Neuron (in vitro differentiated cells): ENCODE measurements around the gene UIMC1.
"Not testable (repeated sequence)": the region's sequence is repeated elsewhere in the genome, so short reads cannot be mapped to it uniquely, and the experiment has no call there.

Source experiments
- H2AFZ ChIP-seq: one replicate; pipeline ENCODE4 v1.6.1; 2013; ENCODE audit warnings: low read depth, mild to moderate bottlenecking, inconsistent platforms, low read length, moderate library complexity
- H3K27me3 ChIP-seq: one replicate; pipeline ENCODE4 v1.6.1; 2013; ENCODE audit warnings: low read length; ENCODE audit not compliant: insufficient read depth
- H3K36me3 ChIP-seq: one replicate; pipeline ENCODE4 v1.6.1; 2013; ENCODE audit warnings: low read length; ENCODE audit not compliant: insufficient read depth
- H3K4me1 ChIP-seq: one replicate; pipeline ENCODE4 v1.6.1; 2013; ENCODE audit warnings: low read length; ENCODE audit not compliant: insufficient read depth
- H3K4me3 ChIP-seq: 2 replicates; pipeline ENCODE4 v1.5.1; 2013; ENCODE audit warnings: mild to moderate bottlenecking, low read length, moderate library complexity
- H3K9me3 ChIP-seq: one replicate; pipeline ENCODE4 v1.6.1; 2013; ENCODE audit warnings: low read length

Gene UIMC1

GRCh38 chr5:176999526-176999925, 7.1 kb downstream of the UIMC1 start:
- H3K27me3 ChIP-seq, H3K9me3 ChIP-seq, H3K36me3 ChIP-seq, H3K4me1 ChIP-seq, H2AFZ ChIP-seq, H3K4me3 ChIP-seq: not testable (repeated sequence)

GRCh38 chr5:176998828-176999227, 7.8 kb downstream of the UIMC1 start:
- no peaks in the 10 kb centered on the region for H3K36me3 ChIP-seq
- no peak overlapping the region for H3K4me3 ChIP-seq
- H3K27me3 ChIP-seq: no peaks in the 10 kb centered on the region
- H3K4me1 ChIP-seq: no peaks in the 10 kb centered on the region
- peaks cover 4% of the 10 kb centered on the region for H3K9me3 ChIP-seq
- no peak overlapping the region for H2AFZ ChIP-seq

GRCh38 chr5:176996780-176997179, 9.8 kb downstream of the UIMC1 start:
- no peak overlapping the region for H2AFZ ChIP-seq
- no peaks in the 10 kb centered on the region for H3K27me3 ChIP-seq
- no peak overlapping the region for H3K4me3 ChIP-seq
- peaks cover 6% of the 10 kb centered on the region for H3K9me3 ChIP-seq
- no peaks in the 10 kb centered on the region for H3K36me3 ChIP-seq
- no peaks in the 10 kb centered on the region for H3K4me1 ChIP-seq

- Histone ChIP-seq H2AFZ (no peak overlapping the region), H3K4me1 (no peaks in the 10 kb centered on the region), H3K9me3 (peaks cover 6% of the 10 kb centered on the region), H3K4me3 (no peak overlapping the region), H3K36me3 (no peaks in the 10 kb centered on the region), H3K27me3 (no peaks in the 10 kb centered on the region)
Observed at GRCh38 chr5:176995896-176996767, 10.4 kb downstream of the UIMC1 start.

GRCh38 chr5:176995122-176995490, 11.5 kb downstream of the UIMC1 start:
- Histone ChIP-seq H3K4me3 (no peak overlapping the region), H2AFZ (no peak overlapping the region), H3K36me3 (no peaks in the 10 kb centered on the region), H3K9me3 (peaks cover 5% of the 10 kb centered on the region), H3K27me3 (no peaks in the 10 kb centered on the region), H3K4me1 (no peaks in the 10 kb centered on the region)

GRCh38 chr5:176994460-176995121, 12.0 kb downstream of the UIMC1 start:
- Histone ChIP-seq H2AFZ (no peak overlapping the region), H3K4me1 (no peaks in the 10 kb centered on the region), H3K4me3 (no peak overlapping the region), H3K36me3 (no peaks in the 10 kb centered on the region), H3K9me3 (peaks cover 4% of the 10 kb centered on the region), H3K27me3 (no peaks in the 10 kb centered on the region)

GRCh38 chr5:176993081-176993480, 13.5 kb downstream of the UIMC1 start:
- H3K4me1 ChIP-seq, H3K27me3 ChIP-seq, H2AFZ ChIP-seq, H3K4me3 ChIP-seq, H3K36me3 ChIP-seq, H3K9me3 ChIP-seq: not testable (repeated sequence)

GRCh38 chr5:176987583-176987982, 19.0 kb downstream of the UIMC1 start:
- Histone ChIP-seq H2AFZ (no peak overlapping the region), H3K27me3 (no peaks in the 10 kb centered on the region)

GRCh38 chr5:176986280-176986679, 20.3 kb downstream of the UIMC1 start:
- Histone ChIP-seq H3K4me3 (no peak overlapping the region), H3K9me3 (peaks cover 11% of the 10 kb centered on the region)

More at GRCh38 chr5:176987583-176987982, 19.0 kb downstream of the UIMC1 start:
- Histone ChIP-seq H3K4me1 (no peaks in the 10 kb centered on the region), H3K9me3 (peaks cover 10% of the 10 kb centered on the region), H3K4me3 (no peak overlapping the region), H3K36me3 (peaks cover 3% of the 10 kb centered on the region)

GRCh38 chr5:176985516-176985915, 21.1 kb downstream of the UIMC1 start:
- Histone ChIP-seq H2AFZ (no peak overlapping the region), H3K36me3 (peaks cover 22% of the 10 kb centered on the region), H3K4me3 (no peak overlapping the region), H3K27me3 (no peaks in the 10 kb centered on the region), H3K4me1 (no peaks in the 10 kb centered on the region), H3K9me3 (peaks cover 11% of the 10 kb centered on the region)

More at GRCh38 chr5:176986280-176986679, 20.3 kb downstream of the UIMC1 start:
- no peaks in the 10 kb centered on the region for H3K27me3 ChIP-seq
- peaks cover 15% of the 10 kb centered on the region for H3K36me3 ChIP-seq
- H3K4me1 ChIP-seq: no peaks in the 10 kb centered on the region
- no peak overlapping the region for H2AFZ ChIP-seq

GRCh38 chr5:176984176-176984575, 22.4 kb downstream of the UIMC1 start:
- not testable (repeated sequence) for H3K4me3 ChIP-seq, H2AFZ ChIP-seq, H3K4me1 ChIP-seq, H3K27me3 ChIP-seq
- H3K9me3 ChIP-seq: peaks cover 11% of the 10 kb centered on the region
- H3K36me3 ChIP-seq: peaks cover 32% of the 10 kb centered on the region

- Histone ChIP-seq H3K36me3 (peaks cover 32% of the 10 kb centered on the region), H3K9me3 (peaks cover 11% of the 10 kb centered on the region)
- not testable (repeated sequence) for H3K4me3 ChIP-seq
Observed at GRCh38 chr5:176983593-176983992, 23.0 kb downstream of the UIMC1 start.

GRCh38 chr5:176983112-176983511, 23.5 kb downstream of the UIMC1 start:
- not testable (repeated sequence) for H2AFZ ChIP-seq, H3K4me1 ChIP-seq, H3K4me3 ChIP-seq, H3K27me3 ChIP-seq
- Histone ChIP-seq H3K9me3 (peaks cover 11% of the 10 kb centered on the region), H3K36me3 (peaks cover 30% of the 10 kb centered on the region)

More at GRCh38 chr5:176983593-176983992, 23.0 kb downstream of the UIMC1 start:
- not testable (repeated sequence) for H2AFZ ChIP-seq, H3K27me3 ChIP-seq, H3K4me1 ChIP-seq
